Measurements from ENCODE around the gene PPM1H. TPM values are rescaled to one million over a fixed set of nuclear protein-coding genes. Genes with fewer than 3 reads are reported as not detected.
A peak's percentile ranks its signal among the peaks of the same experiment; 100 is the strongest.

The PPM1H gene
- total RNA-seq, 2 donors from 2014 or later = 27.0 to 46.9 TPM

- intact Hi-C loops (cut with DNase I) = no loop called here
- 94% methylated on average over 2 of the region's 2 CpGs for WGBS
Measured at GRCh38 chr12:62847709-62848108, 87.2 kb downstream of the PPM1H start.

GRCh38 chr12:62846491-62846890 lies 88.5 kb downstream of the PPM1H start:
- Histone ChIP-seq H3K27ac (no peak overlapping the region), H3K36me3 (no peaks in the 10 kb centered on the region), H3K27me3 (replicated peaks; ENCODE audit: insufficient read depth) (no peaks in the 10 kb centered on the region), H3K4me1 (replicated peaks) (no peaks in the 10 kb centered on the region), H3K9me3 (no peaks in the 10 kb centered on the region), H3K4me3 (no peak overlapping the region)
- 83% methylated on average over 4 of the region's 4 CpGs for WGBS
- intact Hi-C loops (cut with DNase I) = no loop called here
- no peak for TF ChIP-seq POLR2A (IDR thresholded peaks at IDR 0.05)
- no peak for TF ChIP-seq CTCF (IDR thresholded peaks at IDR 0.05)
- no peak for TF ChIP-seq POLR2AphosphoS5 (IDR thresholded peaks at IDR 0.05)
- no peak for DNase-seq (ENCODE audit: low spot score)

More at GRCh38 chr12:62847709-62848108, 87.2 kb downstream of the PPM1H start:
- TF ChIP-seq POLR2AphosphoS5 (IDR thresholded peaks at IDR 0.05) = no peak
- no peak for TF ChIP-seq CTCF (IDR thresholded peaks at IDR 0.05)
- TF ChIP-seq POLR2A (IDR thresholded peaks at IDR 0.05) = no peak
- Histone ChIP-seq H3K36me3 (no peaks in the 10 kb centered on the region), H3K9me3 (no peaks in the 10 kb centered on the region), H3K4me3 (no peak overlapping the region), H3K27me3 (replicated peaks; ENCODE audit: insufficient read depth) (no peaks in the 10 kb centered on the region), H3K27ac (no peak overlapping the region), H3K4me1 (replicated peaks) (no peaks in the 10 kb centered on the region)
- no peak for DNase-seq (ENCODE audit: low spot score)

GRCh38 chr12:62844915-62845314 lies 90.0 kb downstream of the PPM1H start:
- Histone ChIP-seq H3K9me3 (no peaks in the 10 kb centered on the region), H3K4me3 (no peak overlapping the region), H3K4me1 (replicated peaks) (no peaks in the 10 kb centered on the region), H3K27ac (no peak overlapping the region), H3K27me3 (replicated peaks; ENCODE audit: insufficient read depth) (no peaks in the 10 kb centered on the region), H3K36me3 (no peaks in the 10 kb centered on the region)
- no peak for DNase-seq (ENCODE audit: low spot score)
- intact Hi-C loops (cut with DNase I) = no loop called here
- WGBS = 61% methylated on average over 2 of the region's 2 CpGs
- no peak for TF ChIP-seq POLR2AphosphoS5 (IDR thresholded peaks at IDR 0.05)
- TF ChIP-seq POLR2A (IDR thresholded peaks at IDR 0.05) = no peak
- no peak for TF ChIP-seq CTCF (IDR thresholded peaks at IDR 0.05)

- Histone ChIP-seq H3K4me3 (no peak overlapping the region), H3K27me3 (replicated peaks; ENCODE audit: insufficient read depth) (no peaks in the 10 kb centered on the region), H3K9me3 (no peaks in the 10 kb centered on the region), H3K27ac (peak overlapping the region in 1 of 2 donors; percentile 5), H3K36me3 (no peaks in the 10 kb centered on the region), H3K4me1 (replicated peaks) (no peaks in the 10 kb centered on the region)
- intact Hi-C loops (cut with DNase I) = no loop called here
- no peak for DNase-seq (ENCODE audit: low spot score)
- TF ChIP-seq POLR2AphosphoS5 (IDR thresholded peaks at IDR 0.05) = no peak
- TF ChIP-seq CTCF (IDR thresholded peaks at IDR 0.05) = no peak
- TF ChIP-seq POLR2A (IDR thresholded peaks at IDR 0.05) = no peak
- WGBS = 53% methylated on average over 1 of the region's 1 CpG
Measured at GRCh38 chr12:62843716-62844115, 91.2 kb downstream of the PPM1H start.

GRCh38 chr12:62841846-62842245 lies 93.1 kb downstream of the PPM1H start:
- peak; percentile 35 for DNase-seq (ENCODE audit: low spot score)
- WGBS = 17% methylated on average over 3 of the region's 3 CpGs
- intact Hi-C loops (cut with DNase I) = no loop called here
- Histone ChIP-seq H3K4me1 (replicated peaks) (no peaks in the 10 kb centered on the region), H3K9me3 (no peaks in the 10 kb centered on the region), H3K4me3 (no peak overlapping the region), H3K36me3 (no peaks in the 10 kb centered on the region), H3K27me3 (replicated peaks; ENCODE audit: insufficient read depth) (no peaks in the 10 kb centered on the region), H3K27ac (peak overlapping the region; percentile 5 to 15)
- TF ChIP-seq POLR2AphosphoS5 (IDR thresholded peaks at IDR 0.05) = no peak
- TF ChIP-seq CTCF (IDR thresholded peaks at IDR 0.05) = no peak
- TF ChIP-seq POLR2A (IDR thresholded peaks at IDR 0.05) = no peak

All from prostate gland (tissue), 2 donors.